Measurements from ENCODE around the gene MT4.

GRCh38 chr16:56517206-56517605 lies 47.7 kb upstream of the MT4 start:
- TF ChIP-seq, protein P1, sequence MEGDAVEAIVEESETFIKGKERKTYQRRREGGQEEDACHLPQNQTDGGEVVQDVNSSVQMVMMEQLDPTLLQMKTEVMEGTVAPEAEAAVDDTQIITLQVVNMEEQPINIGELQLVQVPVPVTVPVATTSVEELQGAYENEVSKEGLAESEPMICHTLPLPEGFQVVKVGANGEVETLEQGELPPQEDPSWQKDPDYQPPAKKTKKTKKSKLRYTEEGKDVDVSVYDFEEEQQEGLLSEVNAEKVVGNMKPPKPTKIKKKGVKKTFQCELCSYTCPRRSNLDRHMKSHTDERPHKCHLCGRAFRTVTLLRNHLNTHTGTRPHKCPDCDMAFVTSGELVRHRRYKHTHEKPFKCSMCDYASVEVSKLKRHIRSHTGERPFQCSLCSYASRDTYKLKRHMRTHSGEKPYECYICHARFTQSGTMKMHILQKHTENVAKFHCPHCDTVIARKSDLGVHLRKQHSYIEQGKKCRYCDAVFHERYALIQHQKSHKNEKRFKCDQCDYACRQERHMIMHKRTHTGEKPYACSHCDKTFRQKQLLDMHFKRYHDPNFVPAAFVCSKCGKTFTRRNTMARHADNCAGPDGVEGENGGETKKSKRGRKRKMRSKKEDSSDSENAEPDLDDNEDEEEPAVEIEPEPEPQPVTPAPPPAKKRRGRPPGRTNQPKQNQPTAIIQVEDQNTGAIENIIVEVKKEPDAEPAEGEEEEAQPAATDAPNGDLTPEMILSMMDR (IDR thresholded peaks at IDR 0.05 in 8 of 11, conservative IDR thresholded peaks at IDR 0.05 in 3 of 11): no peak
- TF ChIP-seq POLR2A (IDR thresholded peaks at IDR 0.05): no peak
